Measurements from ENCODE around the gene ATXN7L3.

GRCh38 chr17:44221084-44221861 is 21.6 kb upstream of the ATXN7L3 start:
- TF ChIP-seq CTCF (IDR thresholded peaks at IDR 0.05), result no peak; the same call in 2 of the 3 replicates
- TF ChIP-seq NR3C1 (IDR thresholded peaks at IDR 0.05), result no peak
- TF ChIP-seq RAD21 (conservative IDR thresholded peaks at IDR 0.05 in 1 of 2, IDR thresholded peaks at IDR 0.05 in 1 of 2), result no peak
- TF ChIP-seq CEBPB (IDR thresholded peaks at IDR 0.05), result no peak
- TF ChIP-seq USF2 (IDR thresholded peaks at IDR 0.05), result no peak
- TF ChIP-seq MAX (IDR thresholded peaks at IDR 0.05), result 0 out of 2 replicates have a peak, but pooled peaks have one; percentile 18
- no peak for TF ChIP-seq MAFK (IDR thresholded peaks at IDR 0.05; ENCODE audit: partially characterized antibody)
- no peak for TF ChIP-seq EP300 (IDR thresholded peaks at IDR 0.05)
- TF ChIP-seq POLR2A (IDR thresholded peaks at IDR 0.05; ENCODE audit: low read length), result peak; percentile 74
